Activated naive CD4-positive, alpha-beta T cell (primary cell): Measurements from ENCODE around the gene MRPL12.

Source experiments
- DNase-seq, 4 experiments: peaks; one replicate each; lab custom pipeline; 2025; lab: John Stamatoyannopoulos, UW

Gene MRPL12

DNA sequence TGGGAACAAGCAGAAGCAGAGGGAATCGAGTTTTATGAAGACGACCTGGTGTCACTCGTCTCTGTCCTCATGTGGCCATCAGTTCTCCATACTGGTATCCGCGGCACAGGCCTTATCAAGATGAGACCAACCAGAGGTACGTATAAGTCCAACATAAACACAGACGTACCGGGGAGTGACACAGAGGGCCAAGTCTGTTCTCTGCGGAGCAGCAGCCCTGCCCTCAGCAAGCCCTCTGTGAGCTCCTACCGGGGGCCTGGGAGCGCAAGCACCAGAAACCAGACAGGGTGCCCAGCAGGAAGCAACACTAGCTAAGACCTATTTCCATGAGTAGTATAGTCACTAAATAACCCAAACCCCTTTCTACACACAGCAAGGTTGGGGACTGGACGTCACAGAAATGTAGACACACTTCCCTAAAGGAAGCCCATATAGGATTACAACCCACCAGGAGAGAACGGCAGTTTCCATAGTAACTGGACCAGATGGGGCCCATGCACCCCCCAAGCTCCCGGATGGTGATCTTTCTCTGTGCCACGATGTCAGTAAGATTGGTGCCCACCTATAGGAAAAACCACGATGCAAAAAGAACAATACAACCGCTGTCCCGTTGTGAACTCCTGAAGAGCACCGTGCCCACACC, 20.5 kb upstream of the MRPL12 start:
- no peak for DNase-seq

DNA sequence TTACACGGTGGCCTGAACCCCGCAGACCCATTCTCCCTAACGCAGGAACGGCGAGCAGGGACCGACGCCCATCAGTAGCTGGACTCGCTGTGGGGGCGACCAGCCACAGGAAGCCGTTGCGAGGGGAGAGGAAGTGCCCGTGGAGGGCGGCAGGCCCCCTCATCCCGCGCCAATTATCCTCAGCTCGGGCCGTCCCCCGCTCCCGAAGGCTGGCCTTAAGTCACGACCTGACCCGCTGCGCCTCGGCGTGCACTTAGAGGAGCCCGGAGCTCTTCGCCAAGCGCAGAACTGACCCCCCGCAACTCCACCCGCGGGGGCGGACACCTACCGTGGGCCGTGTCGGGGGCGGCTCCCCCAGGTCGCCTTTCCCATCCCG, 20.0 kb upstream of the MRPL12 start:
- DNase-seq = no peak

DNA sequence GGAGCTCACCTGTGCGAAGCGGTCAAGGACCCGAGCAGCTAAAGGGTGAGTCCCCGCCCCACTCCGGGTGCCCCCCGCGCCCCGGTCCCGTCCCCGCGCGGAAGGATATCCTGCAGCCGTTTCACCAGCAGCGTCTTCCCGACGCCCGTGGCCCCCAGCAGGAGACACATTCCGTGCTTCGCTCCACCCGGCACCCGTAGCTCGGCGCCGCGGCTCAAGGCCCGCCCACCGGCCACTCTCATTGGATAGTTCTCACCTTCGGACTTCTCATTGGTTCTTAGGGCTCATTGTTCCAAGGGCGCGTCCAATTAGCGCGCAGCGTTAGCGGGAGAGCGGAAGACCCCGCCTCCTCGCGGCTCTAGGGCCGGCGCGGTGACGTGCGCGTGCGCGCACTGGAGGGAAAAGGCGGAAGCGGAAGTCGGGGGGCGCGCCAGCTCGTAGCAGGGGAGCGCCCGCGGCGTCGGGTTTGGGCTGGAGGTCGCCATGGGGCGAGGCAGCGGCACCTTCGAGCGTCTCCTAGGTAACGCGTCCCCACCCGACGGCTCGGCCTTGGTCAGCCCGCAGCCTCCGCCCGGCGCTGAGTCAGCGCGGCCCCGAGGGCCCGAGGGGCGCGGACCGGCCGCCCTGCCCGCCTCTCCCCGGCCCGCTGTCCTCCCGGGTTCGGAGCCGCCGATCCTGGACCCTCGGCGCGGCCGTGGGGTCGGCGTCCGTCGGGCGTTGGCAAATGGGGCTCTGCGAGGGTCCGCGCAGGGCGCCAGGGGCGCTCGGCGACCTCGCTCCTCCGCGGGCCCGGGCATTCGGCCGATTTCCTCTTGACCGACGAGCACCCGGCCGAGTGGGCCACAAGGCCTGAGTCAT, 19.4 kb upstream of the MRPL12 start, which contains the start of the genes ARL16 and HGS:
ARL16 (minus strand) TSS at position 214 of the 858 bp plus-strand sequence; CDS start at position 170, 44 bp downstream.
HGS (plus strand) TSS at position 428 of the 858 bp plus-strand sequence; CDS start at position 484, 56 bp downstream.
- DNase-seq = peak; percentile 93 to 97 (median 94)

DNA sequence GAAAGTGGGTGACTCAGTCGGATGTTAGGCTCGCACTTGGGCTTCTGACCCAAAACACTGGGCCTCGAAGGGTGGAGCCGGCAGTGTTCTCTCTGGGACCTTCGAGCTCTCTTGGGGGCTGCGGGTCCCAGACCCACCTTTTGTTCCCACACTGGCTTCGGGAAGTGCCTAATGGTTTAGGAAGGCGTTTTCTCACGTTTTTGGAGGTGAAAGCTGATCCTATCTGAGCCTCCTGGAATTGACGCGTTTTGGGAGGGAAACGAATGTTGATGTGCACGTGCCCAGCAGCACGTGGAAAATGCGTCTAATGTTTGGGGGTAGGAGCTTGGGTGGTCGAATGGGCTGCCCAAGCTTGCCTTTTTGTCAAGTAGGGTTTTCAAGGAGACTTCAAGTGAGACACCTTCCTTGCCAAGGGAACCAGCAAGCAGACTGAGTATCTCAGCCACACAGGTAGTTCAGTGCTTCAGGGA, 18.7 kb upstream of the MRPL12 start:
- no peak for DNase-seq

DNA sequence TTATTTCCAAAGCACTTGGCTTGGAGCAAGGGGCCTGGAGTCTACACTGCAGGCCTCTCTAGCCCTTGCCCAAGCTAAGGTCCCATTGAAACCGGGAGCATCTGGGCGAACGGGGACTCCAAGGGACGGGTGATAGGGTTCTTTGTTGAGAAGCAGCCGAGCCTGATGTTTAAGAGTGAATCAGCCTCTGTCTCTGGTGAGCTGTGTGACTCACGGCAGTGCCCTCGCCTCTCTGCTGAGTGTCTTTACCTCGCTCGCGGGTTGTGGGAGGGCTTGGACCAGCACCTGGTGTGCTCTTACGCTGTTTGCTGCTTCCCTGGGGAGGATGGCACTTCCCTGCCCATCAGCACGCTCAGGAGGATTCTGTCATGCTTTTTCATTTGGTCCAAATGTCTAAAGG, 18.1 kb upstream of the MRPL12 start:
- DNase-seq = no peak

DNA sequence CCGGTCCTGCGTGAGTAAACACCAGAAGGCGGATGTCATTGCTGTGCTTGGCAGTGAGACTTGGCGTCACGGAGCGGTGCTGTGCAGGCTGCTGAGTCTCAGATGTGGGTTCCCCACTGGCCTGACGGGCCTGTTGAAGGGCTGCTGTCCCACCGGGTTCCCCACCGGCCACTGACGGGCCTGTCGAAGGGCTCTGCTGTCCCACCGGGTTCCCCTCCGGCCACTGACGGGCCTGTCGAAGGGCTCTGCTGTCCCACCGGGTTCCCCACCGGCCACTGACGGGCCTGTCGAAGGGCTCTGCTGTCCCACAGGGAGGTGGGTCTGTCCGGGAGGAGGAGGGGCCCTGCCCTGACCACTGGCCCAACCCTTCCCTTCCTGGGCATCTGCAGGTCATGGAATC, 16.6 kb upstream of the MRPL12 start:
- DNase-seq = no peak

DNA sequence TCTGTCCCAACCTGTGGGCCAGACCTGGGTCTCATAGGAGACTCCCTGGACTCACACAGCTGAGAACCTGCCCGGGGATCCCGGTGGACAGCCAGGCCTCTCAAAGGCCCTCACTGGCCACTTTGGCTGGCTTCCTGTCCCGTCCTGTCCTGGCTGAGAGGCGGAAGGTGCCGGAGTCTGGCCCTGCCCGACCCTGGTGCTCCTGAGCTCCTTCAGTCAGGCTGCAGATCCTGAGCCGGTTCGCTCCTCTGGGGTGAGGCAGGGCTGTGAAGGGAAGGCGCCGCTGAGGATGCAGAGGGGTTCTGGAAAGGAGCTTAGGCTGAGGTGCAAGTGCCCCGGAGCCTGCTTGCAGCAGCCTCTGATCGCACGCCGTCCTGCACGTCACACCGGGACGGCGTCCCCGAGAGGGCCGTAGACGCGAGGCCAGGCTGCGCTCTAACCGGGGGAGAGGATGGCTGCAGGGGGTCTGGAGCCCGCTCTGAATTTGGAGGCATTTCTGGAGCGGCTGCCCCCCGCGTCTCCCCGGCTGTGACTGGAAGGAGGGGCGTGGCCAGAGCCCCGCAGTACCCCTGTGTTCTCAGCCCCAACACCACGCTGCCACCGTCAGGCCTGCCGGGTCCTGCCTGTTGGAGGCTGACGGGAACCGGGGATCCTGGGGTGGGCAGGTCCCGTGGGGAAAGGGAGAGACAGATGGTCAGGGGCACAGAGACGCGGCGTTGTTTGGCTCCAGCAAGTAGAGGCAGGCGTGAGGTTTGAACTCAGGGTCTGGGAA, 15.2 kb upstream of the MRPL12 start:
- no peak for DNase-seq

DNA sequence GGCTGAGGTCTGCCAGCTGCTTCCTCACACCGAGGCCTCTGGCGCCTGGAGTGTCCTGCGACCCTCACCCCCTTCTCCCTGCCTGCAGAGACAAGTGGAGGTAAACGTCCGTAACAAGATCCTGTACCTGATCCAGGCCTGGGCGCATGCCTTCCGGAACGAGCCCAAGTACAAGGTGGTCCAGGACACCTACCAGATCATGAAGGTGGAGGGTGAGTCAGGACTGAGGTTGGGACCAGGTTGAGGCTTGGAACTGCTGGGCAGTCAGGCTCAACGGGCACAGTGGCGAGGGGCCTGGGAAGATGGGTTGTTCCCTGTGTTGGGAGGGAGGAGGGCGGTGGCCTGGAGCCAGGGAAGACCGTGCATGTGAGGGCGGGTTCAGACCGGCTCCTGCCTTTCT, 14.6 kb upstream of the MRPL12 start:
- DNase-seq = no peak

DNA sequence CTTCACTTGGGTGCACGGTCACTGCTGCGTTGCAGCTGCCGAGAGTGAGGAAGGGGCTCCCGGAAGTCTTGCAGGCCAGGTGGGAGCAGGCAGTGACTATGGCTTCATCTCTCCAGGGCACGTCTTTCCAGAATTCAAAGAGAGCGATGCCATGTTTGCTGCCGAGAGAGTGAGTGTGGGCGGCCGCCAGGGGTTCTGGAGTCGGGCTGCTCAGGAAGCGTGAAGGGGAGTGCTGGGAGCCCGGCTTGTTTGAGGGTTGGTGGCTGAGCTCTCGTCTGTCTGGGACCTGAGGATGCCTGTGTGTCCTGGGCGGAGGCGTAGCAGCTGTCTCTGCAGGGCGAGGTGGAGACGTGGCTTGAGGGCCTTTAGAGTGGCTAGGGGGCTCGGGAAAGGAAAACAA, 13.1 kb upstream of the MRPL12 start:
- DNase-seq = no peak

DNA sequence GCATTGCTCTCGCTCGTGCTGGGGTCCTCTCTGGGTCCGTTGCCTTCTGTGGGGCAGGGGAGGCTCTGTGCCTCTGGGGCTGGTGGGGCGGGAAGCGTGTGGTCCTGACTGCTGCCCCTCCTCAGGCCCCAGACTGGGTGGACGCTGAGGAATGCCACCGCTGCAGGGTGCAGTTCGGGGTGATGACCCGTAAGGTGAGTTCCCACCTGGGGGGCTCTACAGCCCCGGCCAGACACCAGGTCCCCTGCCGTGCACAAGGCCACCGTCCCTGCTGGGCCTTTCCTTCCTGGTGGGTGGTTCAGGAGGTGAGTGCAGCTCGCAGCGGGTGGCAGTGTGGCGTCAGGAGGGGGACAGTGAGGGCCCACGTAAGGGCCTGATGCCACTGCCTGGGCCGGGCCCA, 12.6 kb upstream of the MRPL12 start:
- no peak for DNase-seq

DNA sequence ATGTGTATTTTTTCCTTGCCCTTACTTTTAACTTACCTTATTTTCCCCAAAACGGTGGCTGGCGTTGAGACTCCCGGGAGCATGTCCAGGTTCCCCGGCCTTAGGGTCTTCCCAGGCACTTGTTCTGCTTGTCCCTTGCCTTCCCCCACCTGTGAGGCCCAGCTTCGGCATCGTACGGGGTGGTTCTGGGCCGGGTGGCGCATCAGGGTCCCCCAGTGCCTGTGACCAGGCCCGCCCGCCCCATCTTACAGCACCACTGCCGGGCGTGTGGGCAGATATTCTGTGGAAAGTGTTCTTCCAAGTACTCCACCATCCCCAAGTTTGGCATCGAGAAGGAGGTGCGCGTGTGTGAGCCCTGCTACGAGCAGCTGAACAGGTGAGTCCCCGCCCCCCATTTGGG, 12.0 kb upstream of the MRPL12 start:
- DNase-seq = no peak

DNA sequence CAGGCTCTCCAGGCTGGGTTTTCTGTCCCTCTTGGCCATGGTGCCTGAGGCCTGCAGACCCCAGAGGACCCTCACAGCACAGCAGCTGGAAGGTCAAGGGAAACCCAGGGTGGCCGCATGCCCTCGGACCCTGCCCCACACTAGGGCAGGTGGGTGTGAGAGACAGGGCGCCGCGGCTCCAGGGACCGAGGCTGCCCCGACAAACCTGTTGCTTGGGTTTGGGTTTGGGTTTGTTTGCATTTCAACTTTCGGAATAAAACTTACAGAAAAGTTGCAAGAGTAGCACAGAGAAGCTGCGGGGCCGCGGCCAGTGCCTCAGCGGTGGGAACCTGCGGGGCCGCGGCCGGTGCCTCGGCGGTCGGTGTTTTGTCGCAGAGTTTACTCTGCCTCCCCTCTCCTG, 11.6 kb upstream of the MRPL12 start:
- no peak for DNase-seq

DNA sequence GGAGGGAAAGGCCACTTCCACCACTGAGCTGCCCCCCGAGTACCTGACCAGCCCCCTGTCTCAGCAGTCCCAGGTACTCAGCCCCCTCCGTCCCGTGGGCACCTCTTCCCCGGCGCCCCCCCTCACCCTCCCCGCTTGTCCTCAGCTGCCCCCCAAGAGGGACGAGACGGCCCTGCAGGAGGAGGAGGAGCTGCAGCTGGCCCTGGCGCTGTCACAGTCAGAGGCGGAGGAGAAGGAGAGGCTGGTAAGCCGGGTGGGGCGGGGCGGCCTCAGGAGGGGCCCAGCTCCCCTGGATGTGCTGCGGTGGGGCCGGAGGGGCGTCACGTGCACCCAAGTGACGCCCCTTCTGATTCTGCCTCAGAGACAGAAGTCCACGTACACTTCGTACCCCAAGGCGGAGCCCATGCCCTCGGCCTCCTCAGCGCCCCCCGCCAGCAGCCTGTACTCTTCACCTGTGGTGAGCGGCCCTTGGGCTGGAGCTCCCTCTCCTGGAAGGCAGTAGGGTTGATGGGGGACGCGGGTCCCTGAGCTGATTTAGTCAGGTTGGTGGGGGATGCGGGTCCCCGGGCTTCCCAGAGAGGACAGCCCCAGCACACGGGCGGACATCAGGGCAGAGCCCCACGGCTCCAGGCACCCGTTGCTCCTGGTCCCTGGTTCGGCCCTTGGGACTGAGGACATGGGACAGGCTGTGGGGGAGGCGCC, 9.5 kb upstream of the MRPL12 start:
- no peak for DNase-seq

DNA sequence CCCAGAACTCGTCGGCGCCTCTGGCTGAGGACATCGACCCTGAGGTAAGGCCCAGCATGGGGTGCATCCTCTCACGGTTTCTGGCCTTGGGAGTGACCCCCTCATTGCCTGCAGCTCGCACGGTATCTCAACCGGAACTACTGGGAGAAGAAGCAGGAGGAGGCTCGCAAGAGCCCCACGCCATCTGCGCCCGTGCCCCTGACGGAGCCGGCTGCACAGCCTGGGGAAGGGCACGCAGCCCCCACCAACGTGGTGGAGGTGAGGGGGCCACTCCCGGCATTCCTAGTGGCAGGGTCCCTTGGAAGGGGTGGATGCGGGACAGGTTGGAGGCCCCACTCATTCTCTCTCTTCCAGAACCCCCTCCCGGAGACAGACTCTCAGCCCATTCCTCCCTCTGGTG, 8.4 kb upstream of the MRPL12 start:
- no peak for DNase-seq

DNA sequence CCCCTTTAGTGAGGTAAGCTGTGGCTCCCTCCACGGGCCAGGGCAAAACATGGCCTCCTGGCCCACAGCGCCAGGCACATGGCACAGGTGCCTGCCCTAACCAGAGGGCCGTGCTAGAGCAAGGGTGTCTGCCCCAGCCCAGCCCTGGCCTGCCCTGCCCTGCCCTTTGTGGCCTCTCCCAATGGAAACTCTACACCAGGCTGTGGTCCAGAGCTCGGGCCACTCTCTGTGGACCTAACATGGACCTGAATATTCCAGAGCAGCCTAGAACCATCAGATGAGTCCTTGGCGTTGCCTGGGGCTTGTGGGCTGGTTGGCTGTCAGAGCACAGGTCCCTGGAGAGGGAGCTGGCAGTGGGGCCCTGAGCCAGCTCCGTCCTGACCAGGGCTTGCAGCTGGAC, 8.0 kb upstream of the MRPL12 start:
- no peak for DNase-seq

DNA sequence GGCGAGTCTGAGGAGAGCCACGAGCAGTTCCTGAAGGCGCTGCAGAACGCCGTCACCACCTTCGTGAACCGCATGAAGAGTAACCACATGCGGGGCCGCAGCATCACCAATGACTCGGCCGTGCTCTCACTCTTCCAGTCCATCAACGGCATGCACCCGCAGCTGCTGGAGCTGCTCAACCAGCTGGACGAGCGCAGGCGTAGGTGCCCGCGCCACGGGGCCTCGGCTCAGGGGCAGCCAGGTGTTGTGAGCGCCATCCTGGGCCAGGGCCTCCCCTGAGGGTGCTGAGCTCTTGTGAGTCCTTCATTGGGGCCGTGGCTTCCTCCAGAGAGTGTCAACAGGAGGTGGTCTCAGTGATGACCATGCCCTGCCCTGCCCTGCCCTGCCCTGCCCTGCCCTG, 7.4 kb upstream of the MRPL12 start:
- DNase-seq = no peak

DNA sequence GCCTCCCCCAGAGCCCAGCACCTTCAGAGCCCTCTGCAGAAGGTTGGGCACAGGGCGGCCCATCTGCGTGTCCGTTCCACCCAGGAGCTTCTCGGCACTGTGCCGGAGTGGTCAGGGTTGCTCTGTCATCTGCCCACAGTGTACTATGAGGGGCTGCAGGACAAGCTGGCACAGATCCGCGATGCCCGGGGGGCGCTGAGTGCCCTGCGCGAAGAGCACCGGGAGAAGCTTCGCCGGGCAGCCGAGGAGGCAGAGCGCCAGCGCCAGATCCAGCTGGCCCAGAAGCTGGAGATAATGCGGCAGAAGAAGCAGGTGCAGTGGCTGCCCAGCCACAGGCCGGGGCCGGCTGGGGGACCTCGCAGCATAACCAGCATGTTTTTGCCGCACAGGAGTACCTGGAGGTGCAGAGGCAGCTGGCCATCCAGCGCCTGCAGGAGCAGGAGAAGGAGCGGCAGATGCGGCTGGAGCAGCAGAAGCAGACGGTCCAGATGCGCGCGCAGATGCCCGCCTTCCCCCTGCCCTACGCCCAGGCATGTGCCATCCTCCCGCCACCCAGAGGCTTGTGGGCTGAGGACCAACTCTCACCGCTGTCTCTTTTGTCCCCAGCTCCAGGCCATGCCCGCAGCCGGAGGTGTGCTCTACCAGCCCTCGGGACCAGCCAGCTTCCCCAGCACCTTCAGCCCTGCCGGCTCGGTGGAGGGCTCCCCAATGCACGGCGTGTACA, 6.8 kb upstream of the MRPL12 start:
- DNase-seq = no peak

DNA sequence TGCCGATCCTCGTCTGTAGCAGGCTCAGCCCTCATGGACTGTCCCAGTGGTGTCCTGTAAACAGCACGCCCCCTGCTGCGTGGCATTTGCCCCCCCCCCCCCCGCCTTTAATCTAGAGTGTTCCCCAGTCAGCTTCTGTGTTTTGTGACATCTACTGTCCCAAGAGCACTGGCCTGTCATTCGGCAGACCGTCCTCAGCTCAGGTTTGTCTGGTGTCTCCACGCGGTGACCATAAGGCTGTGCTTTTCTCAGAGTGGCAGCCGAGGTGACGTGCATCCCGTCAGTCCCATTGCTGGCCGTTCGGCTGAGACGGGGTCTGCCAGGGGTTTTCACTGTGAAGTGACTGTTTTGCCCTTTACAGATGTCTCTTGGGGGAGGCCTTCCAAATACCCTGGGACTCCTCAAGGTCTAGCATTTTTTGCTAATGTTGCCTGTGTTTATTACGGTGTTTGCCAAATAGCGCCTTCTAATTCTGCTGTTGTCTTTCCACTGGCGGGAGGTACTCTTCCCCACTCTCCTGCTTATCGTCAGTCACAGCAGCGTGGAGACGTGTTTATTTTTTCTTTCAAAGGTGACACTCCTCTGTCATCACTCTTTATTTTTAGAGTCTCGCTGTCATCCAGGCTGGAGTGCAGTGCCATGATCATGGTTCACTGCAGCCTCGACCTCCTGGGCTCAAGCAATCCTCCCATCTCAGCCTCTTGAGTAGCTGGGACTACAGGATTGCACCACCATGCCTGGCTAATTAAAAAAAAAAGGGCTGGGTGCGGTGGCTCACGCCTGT, 5.7 kb upstream of the MRPL12 start:
- no peak for DNase-seq

DNA sequence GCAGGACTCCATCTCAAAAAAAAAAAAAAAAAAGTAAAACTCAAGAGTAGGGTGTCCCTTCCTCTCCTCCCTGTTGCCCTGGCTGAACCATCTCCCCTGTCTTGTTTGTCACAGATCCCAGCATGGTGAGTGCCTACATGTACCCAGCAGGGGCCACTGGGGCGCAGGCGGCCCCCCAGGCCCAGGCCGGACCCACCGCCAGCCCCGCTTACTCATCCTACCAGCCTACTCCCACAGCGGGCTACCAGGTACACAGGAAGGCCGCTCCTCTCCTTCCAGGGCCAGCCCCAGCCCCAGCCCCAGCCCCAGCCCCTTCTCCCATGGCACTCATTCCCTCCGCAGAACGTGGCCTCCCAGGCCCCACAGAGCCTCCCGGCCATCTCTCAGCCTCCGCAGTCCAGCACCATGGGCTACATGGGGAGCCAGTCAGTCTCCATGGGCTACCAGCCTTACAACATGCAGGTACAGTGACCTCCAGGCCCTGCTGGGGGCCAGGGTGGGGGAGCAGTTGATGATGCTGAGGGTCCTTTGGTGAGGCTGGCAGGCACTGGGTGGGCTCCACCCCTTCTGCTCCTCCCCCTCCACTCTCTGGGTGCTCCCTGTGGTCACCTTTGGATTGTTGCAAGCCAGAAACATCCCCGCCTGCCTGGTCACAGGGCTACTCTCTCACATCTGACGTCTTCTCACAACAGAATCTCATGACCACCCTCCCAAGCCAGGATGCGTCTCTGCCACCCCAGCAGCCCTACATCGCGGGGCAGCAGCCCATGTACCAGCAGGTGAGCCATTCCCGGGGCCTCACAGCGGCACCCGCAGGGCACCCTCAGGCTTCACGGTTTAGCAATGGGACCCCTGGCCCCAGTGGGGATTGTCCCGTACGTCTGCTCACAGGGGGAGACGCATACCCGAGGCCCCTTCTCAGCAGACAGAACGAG, 2.5 kb upstream of the MRPL12 start:
- DNase-seq = no peak
